ENCODE results near the gene ARHGEF6.

Gene ARHGEF6

GRCh38 chrX:136687457-136687856 lies 93.3 kb downstream of the ARHGEF6 start:
- DNase-seq = no peak

DNA sequence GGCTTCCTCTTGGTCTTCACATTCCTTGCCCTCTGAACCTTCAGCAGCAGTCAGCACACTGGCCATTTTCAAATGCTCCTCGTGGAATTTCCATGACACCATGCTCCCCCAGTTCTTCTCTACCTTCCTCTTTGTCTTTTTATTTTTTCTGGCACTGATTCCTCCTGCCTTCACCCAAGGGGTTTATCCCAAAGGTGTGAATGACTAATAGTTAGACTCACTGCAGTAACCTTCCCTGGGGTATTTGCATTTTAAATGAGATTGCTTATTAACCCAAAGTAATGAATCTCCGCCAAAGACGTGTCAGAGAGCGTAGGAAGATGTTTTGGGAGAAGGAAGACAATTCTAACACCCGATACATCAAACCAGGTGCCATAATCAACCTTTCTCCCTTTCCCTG lies 96.6 kb downstream of the ARHGEF6 start:
- DNase-seq = no peak

GRCh38 chrX:136679531-136679930 lies 101.2 kb downstream of the ARHGEF6 start:
- no peak for DNase-seq

- DNase-seq = no peak
Measured at GRCh38 chrX:136674270-136674985, 106.3 kb downstream of the ARHGEF6 start.

GRCh38 chrX:136671006-136671610 lies 109.6 kb downstream of the ARHGEF6 start:
- no peak for DNase-seq

DNA sequence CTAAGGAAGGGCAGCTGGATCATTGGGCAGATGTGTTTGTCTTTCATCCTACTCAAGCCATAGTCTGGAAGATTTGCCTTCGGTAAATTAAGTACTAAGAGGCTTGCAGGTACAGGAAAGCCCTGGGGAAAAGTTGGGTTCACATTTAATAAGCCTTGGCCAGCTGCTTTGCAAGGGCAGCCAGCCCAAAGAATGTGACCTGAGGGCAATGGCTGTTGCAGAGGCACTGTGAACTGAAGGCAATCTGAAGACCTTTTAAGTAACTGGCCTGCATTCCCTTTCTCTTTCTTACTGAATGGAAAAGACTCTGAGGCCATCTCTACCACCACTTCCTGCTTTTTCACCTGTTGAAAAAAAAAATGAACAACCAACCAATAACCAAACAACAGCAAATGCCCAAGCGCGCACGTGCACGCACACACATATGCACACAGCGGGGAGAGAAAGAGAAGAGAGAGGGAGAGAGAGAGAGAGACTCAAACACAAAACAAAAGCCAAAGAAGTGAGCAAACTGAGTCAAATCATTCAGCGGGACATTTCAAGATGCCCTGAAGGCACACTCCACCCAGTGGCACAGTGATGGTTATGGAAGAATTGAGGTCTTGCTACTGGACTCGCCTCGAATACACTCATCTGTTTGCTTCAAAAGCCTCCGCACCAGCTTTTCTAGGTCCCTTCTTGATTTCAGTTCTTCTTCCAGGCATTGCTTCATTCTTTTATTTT lies 113.1 kb downstream of the ARHGEF6 start:
- no peak for DNase-seq

- no peak for DNase-seq
Measured at GRCh38 chrX:136666088-136666487, 114.6 kb downstream of the ARHGEF6 start.

GRCh38 chrX:136665258-136665900 lies 115.4 kb downstream of the ARHGEF6 start:
- DNase-seq = no peak

DNA sequence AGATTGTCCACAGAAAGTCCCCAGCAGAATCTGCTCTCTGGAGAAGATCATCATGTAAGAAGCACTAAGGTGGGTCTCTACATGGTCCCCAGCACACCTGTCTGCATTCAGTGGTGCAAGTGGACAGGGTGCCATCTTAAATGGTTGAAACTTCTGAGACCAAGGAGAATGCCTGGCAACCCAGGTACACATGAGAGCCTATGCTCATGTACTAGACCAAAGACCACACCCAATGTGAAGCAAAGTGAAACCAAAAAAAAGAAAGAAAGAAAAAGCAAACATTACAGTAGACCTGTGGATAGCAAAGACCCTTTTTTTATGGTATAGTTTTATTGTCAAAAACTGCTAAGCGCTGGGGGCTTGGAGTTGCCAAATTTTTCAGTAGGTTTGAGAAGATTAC lies 117.8 kb downstream of the ARHGEF6 start:
- no peak for DNase-seq

- no peak for DNase-seq
Measured at GRCh38 chrX:136662104-136662503, 118.6 kb downstream of the ARHGEF6 start.

DNA sequence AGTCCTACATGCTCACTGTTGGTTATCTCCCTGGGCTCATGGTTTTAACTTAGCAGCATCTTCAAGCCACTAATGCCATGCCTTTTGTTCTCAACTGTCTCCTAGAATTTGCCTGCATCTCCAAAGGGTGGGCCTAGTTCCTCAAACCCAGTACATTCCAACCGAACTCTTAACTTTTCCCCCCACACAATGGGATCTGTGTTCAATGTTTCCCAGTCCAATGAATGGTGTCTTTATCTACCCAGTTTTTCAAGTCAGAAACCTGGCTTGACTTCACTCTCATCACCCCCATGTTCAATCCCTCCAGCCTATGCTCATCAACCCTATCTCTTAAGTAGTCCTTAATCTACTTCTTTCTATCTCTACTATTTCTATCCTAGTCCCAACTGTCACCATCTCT lies 119.8 kb downstream of the ARHGEF6 start:
- no peak for DNase-seq

DNA sequence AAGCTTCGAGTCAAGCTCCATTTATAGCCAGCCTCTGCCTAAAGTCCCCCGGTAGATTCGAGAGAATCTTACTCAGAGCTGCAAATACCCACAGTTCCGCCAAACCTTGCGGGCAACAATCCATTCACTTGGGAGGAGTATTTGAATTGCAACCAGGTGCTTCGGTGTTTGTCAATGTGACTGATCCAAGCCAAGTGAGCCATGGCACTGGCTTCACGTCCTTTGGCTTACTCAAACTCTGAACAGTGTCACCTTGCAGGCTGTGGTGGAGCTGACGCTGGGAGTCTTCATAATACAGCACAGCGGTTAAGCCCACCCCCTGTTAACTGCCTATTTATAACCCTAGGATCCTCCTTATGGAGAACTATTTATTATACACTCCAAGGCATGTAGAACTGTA lies 121.6 kb downstream of the ARHGEF6 start:
- no peak for DNase-seq

DNA sequence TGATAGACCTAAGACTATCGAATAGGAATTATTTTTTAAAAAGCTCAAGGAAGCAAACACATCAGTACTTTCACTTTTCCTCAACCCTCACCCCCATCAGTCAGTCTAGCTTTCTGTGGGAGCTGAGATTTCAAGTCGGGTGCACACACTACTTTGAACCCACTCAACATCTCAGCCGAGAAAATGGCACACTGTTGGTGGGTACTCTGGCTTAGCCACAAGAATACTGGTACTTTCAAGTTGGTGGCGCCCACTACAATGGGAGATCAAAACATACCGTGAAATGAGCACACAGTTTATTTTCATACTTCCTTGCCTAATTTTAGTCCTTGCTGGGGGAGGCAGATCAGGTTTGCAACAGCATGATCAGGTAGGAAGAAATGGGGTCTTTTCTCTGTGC lies 122.6 kb downstream of the ARHGEF6 start:
- DNase-seq = no peak

- no peak for DNase-seq
Measured at GRCh38 chrX:136656361-136656964, 124.3 kb downstream of the ARHGEF6 start.

- DNase-seq = no peak
Measured at GRCh38 chrX:136652822-136653723, 127.7 kb downstream of the ARHGEF6 start.

DNA sequence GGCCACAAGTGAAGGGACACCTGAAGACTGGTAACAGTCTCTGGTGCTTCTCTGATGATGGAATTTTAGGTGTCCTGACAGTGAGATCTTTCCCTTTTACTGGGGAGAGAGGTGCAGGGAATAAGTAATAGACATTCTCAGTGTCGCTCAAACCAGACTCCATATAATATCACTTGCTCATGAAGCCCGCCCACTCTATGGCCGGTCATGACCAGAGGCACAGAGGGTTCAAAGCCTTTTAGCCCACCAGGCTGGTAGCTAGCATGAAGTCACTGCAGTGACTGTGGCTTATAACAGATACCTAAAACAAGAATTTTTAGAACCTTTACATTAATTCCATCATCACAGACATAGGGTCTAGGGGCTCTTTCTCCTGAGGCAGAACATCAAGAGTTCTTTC lies 129.9 kb downstream of the ARHGEF6 start:
- no peak for DNase-seq

- no peak for DNase-seq
Measured at GRCh38 chrX:136647677-136648360, 132.9 kb downstream of the ARHGEF6 start, which contains the start of gene CD40LG. TSS of gene CD40LG (plus strand) at chrX:136648158. CDS start at chrX:136648249, 91 bp downstream.

- DNase-seq = no peak
Measured at GRCh38 chrX:136646602-136647239, 134.0 kb downstream of the ARHGEF6 start.

DNA sequence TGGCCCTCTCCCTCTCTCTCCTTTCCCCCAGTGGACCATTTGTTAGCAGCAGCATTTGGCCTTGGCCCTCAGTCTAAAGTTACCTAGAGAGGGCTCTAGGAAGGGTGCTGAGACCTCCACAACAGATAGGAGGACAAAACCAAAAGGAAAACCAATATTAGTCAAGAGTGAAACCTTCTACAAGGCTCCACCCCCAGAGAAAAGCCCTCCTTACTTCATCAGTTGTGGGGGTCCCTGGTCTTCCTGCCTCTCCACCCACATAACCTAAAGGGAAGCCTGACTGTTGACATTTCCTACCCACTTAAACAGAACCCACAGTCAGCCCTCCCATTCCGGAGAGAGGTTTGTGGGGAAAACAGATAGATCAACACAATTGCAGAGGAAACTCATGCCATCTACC lies 137.5 kb downstream of the ARHGEF6 start:
- no peak for DNase-seq

GRCh38 chrX:136639506-136640176 lies 141.1 kb downstream of the ARHGEF6 start:
- DNase-seq = no peak

Measured in NCI-H1417 treated with DMSO at 0.1 percent for 48 hours (cell line).